Measurements from ENCODE around the gene MLKL.
"Not testable (repeated sequence)": the region's sequence is repeated elsewhere in the genome, so short reads cannot be mapped to it uniquely, and the experiment has no call there.

Gene MLKL

DNA sequence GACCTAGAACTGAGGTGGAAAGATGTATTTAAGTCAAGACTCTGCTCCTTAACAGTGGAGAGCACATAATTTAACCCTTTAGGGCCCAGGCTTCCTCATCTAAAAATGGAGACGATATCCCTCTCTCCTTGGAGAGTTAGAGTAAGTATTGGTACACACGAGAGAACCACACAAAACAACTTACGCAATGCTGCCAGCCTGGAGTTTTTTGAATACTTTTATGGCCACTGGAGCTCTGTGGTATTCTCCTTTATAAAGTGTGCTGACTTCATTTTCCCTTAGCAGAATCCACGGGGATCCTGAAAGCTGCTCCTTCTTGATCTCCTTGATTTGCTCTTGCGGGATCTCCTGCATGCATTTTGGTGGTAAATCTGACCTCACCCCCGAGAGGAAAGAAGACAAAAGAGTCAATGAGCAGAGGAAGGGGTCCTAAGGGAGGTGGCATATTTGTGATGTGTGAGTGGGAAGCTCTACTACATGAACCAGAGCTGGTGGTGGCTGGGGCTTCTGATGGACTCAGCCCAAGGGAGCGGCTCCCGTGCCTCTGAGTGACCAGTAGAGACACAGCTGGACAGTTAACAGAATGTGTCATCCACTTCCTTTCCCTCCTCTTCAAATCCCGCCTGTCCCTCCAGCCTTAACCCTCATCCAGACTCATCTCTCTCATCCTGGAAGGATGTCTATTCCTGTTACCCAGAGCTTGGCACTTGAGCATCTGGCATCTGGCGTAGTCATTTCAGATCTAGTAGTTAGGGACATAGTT, 9.4 kb downstream of the MLKL start:
- no peak overlapping the region for H3K4me3 Mint-ChIP-seq
- no peak overlapping the region for H3K27ac Mint-ChIP-seq

DNA sequence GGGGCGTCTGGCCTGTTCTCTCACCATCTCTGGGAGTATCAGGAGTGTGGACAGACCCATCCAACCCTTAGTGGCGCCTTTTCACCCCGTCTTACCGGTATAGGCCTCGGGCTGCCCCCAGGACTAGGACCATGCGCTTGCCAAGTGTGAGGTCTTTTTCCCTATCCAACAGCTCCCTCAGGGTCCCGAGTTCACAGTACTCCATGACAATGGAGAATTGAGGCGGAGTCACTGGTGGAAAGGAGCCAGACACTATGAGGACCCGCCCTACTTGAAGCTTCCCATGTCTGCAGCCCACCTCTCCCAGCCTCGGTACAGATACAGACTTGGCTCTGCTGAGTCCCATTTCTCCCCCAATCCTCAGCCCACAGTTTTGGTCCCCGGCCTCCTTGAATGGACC, 18.1 kb downstream of the MLKL start:
- H3K27ac Mint-ChIP-seq, result peak overlapping the region; percentile 35

More for the DNA sequence above, 9.4 kb downstream of the MLKL start:
- Mint-ChIP-seq H3K9me3 (no peaks in the 10 kb centered on the region), H3K4me1 (peaks cover 43% of the 10 kb centered on the region), H3K27me3 (no peaks in the 10 kb centered on the region), H3K36me3 (peaks cover 32% of the 10 kb centered on the region)

DNA sequence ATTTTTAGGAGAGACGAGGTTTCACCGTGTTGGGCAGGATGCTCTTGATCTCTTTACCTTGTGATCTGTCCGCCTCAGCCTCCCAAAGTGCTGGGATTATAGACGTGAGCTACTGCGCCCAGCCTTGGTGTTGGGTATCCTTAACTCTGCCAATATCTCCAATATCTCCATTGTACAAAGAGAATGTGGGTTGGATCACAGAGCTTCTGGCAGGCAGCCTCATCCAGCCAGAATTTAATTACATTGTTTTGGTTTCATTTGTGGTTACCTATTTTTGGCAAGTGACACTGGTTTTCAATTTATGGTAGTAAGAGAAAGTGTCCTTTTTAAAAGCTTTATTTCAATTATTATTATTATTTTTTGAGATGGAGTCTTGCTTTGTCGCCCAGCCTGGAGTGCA, 20.0 kb downstream of the MLKL start:
- no peak overlapping the region for H3K27ac Mint-ChIP-seq
- no peaks in the 10 kb centered on the region for H3K9me3 Mint-ChIP-seq
- peaks cover 3% of the 10 kb centered on the region for H3K4me1 Mint-ChIP-seq
- no peak overlapping the region for H3K4me3 Mint-ChIP-seq
- H3K27me3 Mint-ChIP-seq, result no peaks in the 10 kb centered on the region
- H3K36me3 Mint-ChIP-seq, result peaks cover 16% of the 10 kb centered on the region

More for the DNA sequence above, 18.1 kb downstream of the MLKL start:
- H3K9me3 Mint-ChIP-seq, result no peaks in the 10 kb centered on the region
- H3K4me1 Mint-ChIP-seq, result peaks cover 3% of the 10 kb centered on the region
- H3K27me3 Mint-ChIP-seq, result no peaks in the 10 kb centered on the region
- H3K36me3 Mint-ChIP-seq, result peaks cover 14% of the 10 kb centered on the region
- no peak overlapping the region for H3K4me3 Mint-ChIP-seq

DNA sequence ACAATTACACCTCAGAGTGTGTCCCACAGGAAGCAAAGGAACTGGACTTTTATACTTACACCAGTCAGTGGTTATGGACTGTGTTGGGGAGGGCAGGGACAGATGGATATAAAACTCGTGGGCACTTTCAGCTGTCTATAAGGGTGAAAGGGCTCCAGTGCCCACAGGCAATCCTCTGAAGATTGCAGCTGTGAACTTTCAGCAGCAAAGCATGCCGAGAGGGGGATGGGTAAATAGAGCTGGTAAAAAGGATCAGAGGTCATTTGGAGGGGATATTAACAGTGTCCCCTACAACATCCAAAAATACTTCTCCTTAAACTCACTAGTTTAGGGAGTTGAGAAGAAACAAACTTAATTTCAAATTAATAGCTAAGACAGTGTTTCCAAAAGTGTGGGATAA, 20.7 kb downstream of the MLKL start:
- H3K27me3 Mint-ChIP-seq, result no peaks in the 10 kb centered on the region

DNA sequence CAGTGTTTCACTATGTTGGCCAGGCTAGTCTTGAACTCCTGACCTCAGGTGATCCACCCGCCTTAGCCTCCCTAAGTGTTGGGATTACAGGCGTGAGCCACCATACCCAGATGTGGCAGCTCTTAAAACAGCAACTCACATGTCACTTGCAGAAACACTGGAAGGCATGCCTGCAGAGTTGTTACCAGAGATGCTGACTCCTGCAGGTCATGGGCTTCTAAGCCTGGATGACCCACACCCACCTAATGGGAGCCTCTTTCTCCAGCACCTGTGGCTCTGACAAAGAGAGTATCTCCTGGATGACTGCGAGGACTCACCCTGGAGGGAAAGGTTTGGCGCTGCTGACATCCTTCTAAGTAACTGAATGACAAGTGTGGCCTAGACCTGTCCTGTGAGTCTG, 22.8 kb downstream of the MLKL start:
- H3K4me3 Mint-ChIP-seq, result no peak overlapping the region
- H3K4me1 Mint-ChIP-seq, result no peaks in the 10 kb centered on the region
- H3K9me3 Mint-ChIP-seq, result no peaks in the 10 kb centered on the region
- peaks cover 15% of the 10 kb centered on the region for H3K36me3 Mint-ChIP-seq
- H3K27ac Mint-ChIP-seq, result no peak overlapping the region
- no peaks in the 10 kb centered on the region for H3K27me3 Mint-ChIP-seq

More for the DNA sequence above, 20.7 kb downstream of the MLKL start:
- Mint-ChIP-seq H3K4me1 (peaks cover 3% of the 10 kb centered on the region), H3K4me3 (no peak overlapping the region), H3K9me3 (no peaks in the 10 kb centered on the region), H3K27ac (no peak overlapping the region), H3K36me3 (peaks cover 16% of the 10 kb centered on the region)

DNA sequence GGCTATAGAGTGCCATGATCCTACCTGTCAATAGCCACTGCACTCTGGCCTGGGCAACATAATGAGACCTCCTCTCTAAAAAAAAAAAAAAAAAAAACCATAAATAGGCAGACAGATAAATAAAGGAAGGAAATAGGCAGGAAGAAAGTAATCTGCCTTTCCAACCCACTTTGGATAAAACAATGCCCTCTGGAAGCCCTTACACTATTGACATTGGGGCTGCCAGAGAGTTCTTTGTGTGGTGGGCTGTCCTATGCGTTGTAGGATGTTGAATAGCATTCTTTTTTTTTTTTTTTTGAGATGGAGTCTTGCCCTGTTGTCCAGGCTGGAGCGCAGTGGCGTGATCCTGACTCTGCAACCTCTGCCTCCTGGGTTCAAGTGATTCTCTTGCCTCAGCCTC, 26.8 kb downstream of the MLKL start:
- no peaks in the 10 kb centered on the region for H3K4me1 Mint-ChIP-seq
- no peak overlapping the region for H3K4me3 Mint-ChIP-seq
- H3K36me3 Mint-ChIP-seq, result peaks cover 22% of the 10 kb centered on the region
- H3K27ac Mint-ChIP-seq, result peak overlapping the region; percentile 9
- no peaks in the 10 kb centered on the region for H3K27me3 Mint-ChIP-seq
- no peaks in the 10 kb centered on the region for H3K9me3 Mint-ChIP-seq

DNA sequence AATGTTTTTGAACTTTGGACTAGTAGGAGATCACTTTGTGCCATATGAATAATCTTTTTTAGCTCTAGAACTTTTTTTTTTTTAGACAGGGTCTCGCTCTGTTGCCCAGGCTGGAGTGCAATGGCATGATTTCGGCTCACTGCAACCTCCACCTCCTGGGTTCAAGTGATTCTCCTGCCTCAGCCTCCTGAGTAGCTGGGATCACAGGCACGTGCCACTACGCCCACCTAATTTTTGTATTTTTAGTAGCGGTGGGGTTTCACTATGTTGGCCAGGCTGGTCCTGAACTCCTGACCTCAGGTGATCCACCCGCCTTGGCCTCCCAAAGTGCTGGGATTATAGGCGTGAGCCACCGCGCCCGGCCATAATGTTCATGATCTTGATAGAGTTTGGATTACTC, 31.8 kb downstream of the MLKL start:
- peaks cover 23% of the 10 kb centered on the region for H3K4me1 Mint-ChIP-seq

DNA sequence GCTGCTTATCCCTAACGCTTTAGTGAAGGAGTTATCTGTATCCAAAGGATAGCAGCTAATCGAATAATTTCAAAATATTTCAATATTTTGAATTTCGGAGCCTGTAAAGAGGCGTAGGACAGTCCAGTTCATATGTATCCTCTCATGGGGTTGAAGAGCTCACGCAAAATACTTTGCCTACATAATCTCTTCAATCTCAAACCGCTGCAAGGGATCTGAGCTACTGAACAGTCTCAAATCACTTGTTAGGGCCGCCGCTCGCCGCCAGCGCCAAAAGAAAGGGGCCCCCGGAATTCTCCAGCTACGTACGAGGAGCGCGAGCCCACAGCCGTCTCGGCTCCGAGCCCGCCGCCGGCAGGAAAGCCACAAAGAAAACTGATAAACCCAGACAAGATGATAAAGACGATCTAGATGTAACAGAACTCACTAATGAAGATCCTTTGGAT, 33.4 kb downstream of the MLKL start:
- Mint-ChIP-seq H3K4me3 (peak overlapping the region; percentile 90), H3K27me3 (no peaks in the 10 kb centered on the region), H3K9me3 (no peaks in the 10 kb centered on the region), H3K4me1 (peaks cover 39% of the 10 kb centered on the region), H3K36me3 (peaks cover 20% of the 10 kb centered on the region), H3K27ac (peak overlapping the region; percentile 97)

More for the DNA sequence above, 31.8 kb downstream of the MLKL start:
- not testable (repeated sequence) for H3K9me3 Mint-ChIP-seq, H3K27me3 Mint-ChIP-seq, H3K4me3 Mint-ChIP-seq, H3K27ac Mint-ChIP-seq
- H3K36me3 Mint-ChIP-seq, result peaks cover 15% of the 10 kb centered on the region

DNA sequence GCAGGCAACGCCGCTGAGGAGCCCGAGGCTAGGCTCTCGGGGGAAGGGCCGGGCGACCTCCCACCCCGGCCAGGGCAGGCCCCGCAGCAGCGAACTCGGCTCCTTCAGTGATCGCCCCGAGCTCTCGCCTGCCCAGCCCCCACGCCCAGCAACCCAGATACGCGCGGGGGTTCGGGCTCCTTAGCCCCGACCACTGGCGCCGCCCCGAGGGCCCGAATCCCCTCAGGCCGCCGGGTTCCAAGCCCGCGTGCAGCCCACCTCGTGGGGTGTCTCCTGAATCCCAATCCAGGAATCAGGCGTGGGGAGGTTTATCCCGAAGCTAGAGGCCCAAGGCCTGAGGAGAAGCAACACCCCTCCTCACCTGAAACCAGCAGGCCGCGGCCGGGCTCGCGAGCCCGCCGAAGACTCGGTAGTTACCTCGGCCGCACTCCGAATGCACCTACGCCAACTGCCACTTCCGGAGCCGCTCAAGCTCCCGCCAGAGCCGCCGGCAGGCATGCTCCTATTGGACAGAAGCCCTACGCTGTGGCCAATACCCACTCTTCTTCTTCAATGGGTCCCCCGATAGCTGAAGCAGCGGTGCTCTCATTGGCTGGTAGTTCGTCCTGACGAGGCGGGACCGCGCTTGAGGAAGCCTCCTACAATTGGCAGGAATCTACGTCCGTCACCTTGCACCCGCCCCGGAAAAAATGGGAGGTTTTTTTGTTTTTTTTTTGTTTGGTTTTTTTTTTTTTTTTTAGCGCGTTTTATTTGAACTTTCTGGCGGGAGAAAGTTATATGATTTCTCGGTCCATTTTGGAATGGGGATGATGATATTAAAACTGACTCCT, 34.0 kb downstream of the MLKL start, which contains the start of gene RFWD3:
RFWD3 (minus strand) TSS at position 453 of the 830 bp plus-strand sequence. CDS start 5,428 bp downstream, outside the sequence.
- H3K4me3 Mint-ChIP-seq, result peak within 1 kb of the TSS; percentile 90
- no peaks in the 10 kb centered on the region for H3K9me3 Mint-ChIP-seq
- H3K27me3 Mint-ChIP-seq, result no peaks in the 10 kb centered on the region
- peak within 1 kb of the TSS; percentile 97 for H3K27ac Mint-ChIP-seq
- peaks cover 14% of the 10 kb centered on the region for H3K36me3 Mint-ChIP-seq
- H3K4me1 Mint-ChIP-seq, result peaks cover 45% of the 10 kb centered on the region

DNA sequence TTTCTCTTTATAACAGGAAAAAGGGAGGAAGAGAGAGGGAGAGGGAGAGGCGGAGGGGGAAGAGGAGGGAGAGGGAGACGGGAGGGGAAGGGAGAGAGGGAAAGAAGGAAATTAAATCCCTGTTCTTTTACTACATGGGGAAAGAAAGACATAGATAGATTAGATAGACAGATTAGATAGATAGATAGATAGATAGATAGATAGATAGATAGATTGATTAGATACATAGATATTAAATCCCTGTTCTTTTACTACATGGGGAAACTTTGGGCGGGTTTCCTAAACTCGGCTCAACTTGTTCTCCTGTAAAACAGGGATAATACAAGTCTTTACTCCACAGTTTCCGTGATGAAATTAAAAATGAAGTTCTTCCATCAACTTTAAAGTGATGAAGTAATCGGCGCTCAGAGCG, 34.6 kb downstream of the MLKL start:
- no peaks in the 10 kb centered on the region for H3K27me3 Mint-ChIP-seq
- H3K4me1 Mint-ChIP-seq, result peaks cover 50% of the 10 kb centered on the region
- no peaks in the 10 kb centered on the region for H3K9me3 Mint-ChIP-seq
- H3K27ac Mint-ChIP-seq, result peak overlapping the region; percentile 8
- peak overlapping the region; percentile 90 for H3K4me3 Mint-ChIP-seq
- peaks cover 13% of the 10 kb centered on the region for H3K36me3 Mint-ChIP-seq

DNA sequence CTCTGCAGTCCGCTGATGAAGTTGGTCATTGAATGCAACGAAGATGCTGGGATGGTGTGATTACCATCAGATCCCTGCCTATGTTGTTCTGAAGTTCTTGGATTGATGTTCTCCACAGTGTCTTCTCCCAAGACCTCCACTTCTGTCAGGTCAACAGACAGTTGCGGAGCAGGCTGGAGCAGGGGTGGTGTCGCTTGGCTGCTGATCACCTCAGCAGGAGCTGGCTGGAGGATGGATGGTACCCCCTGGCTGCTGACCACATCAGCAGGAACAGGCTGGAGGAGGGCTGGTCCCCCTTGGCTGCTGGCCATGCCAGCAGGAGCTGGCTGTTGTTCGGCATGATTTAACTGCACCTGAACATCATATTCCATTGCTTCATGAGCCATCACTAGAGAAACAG, 39.6 kb downstream of the MLKL start:
- Mint-ChIP-seq H3K4me1 (peaks cover 84% of the 10 kb centered on the region), H3K36me3 (peaks cover 19% of the 10 kb centered on the region), H3K9me3 (no peaks in the 10 kb centered on the region), H3K27ac (no peak overlapping the region), H3K27me3 (no peaks in the 10 kb centered on the region), H3K4me3 (no peak overlapping the region)

DNA sequence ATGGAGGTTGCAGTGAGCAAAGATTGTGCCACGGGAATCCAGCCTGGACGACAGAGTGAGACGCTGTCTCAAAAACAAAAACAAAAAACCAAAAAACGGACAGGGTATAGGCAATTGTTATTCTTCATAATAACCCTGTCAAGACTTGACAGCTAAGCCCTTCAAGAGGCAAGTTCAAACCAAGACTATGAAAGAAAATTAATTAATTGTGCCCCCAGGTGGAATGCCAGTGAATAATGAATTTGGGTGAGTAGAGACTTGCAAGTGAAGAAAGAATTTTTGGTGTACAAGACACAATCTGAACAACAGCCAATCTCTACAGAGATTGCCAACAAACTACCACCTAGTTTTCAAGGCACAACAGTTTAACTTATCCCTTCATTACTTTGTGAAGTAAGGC, 40.3 kb downstream of the MLKL start:
- Mint-ChIP-seq H3K9me3 (no peaks in the 10 kb centered on the region), H3K27ac (no peak overlapping the region), H3K4me1 (peaks cover 89% of the 10 kb centered on the region), H3K36me3 (peaks cover 21% of the 10 kb centered on the region), H3K27me3 (no peaks in the 10 kb centered on the region), H3K4me3 (no peak overlapping the region)

DNA sequence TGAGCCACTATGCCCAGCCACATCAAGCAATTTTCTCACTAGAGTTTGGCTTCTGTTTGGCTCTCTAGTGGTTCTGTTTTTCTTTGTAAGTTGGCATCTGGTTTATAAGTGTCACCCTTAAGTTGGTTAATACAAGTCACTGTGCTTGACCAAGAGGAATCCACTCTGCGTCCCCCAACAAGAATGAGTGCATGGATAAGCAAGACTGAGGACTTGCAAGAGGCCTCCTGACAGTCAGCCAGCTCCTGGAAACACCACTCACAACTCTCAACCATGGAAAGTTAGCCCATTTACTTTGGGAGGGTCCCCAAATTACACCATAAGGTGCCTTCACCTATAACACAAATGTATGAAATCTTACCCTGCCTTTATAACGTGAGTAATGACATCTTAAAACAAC, 41.6 kb downstream of the MLKL start:
- no peaks in the 10 kb centered on the region for H3K9me3 Mint-ChIP-seq
- no peak overlapping the region for H3K27ac Mint-ChIP-seq
- H3K27me3 Mint-ChIP-seq, result no peaks in the 10 kb centered on the region
- H3K4me1 Mint-ChIP-seq, result peaks cover 94% of the 10 kb centered on the region
- peak overlapping the region; percentile 31 for H3K4me3 Mint-ChIP-seq
- H3K36me3 Mint-ChIP-seq, result peaks cover 23% of the 10 kb centered on the region

DNA sequence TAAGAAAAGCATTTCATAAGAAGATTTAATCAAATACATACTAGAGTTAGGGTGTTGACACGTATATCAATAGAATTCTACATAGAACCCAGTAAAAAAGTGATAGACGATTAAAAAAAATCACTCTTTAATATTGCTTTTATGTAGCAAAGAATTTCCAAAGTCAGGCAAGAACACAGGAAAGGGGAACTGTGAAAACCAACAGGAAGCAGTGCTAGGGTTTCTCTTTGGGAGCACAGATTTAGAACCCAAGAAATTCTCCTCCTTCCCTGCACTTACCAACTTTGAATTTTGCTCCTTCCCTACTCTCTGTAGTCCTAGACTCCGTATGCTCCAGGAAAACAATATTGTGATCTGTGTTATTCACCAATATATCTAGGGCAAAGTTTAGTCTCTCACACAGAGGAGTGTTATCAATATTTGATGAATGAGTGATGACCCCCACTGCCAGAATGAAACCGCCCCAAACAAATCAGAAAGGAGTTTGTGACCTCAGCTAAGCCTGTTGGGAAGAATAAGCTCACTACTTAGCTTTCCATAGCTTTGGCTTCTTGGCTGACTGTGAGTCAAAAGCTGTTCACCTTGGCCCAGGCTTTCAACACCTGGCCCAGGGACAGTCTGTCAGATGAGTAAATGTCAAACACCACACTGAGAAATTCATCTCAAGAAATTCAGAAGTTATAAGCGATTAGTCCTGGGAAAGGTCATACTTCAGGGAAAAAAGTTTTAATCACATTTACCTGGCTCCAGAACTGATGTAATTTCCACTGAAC, 42.6 kb downstream of the MLKL start:
- Mint-ChIP-seq H3K4me3 (peak overlapping the region; percentile 31), H3K27ac (no peak overlapping the region), H3K4me1 (peaks cover 88% of the 10 kb centered on the region)

DNA sequence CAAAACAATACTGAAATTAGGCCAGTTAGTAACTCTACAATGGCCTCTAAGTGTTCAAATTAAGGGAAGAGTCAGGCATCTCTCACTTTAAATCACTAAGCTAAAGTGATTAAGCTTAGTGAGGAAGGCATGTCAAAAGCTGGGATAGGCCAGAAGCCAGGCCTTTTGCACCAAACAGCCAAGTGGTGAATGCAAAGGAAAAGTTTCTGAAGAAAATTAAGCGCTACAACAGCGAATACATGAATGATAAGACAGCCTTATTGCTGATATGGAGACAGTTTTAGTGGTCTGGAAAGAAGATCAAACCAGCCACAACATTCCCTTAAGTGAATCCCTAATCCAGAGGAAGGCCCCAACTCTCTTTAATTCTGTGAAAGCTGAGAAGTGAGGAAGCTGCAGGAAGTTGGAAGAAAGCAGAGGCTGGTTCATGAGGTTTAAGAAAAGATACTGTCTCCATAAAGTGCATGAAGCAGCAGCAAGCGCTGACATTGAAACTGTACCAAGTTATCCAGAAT, 46.1 kb downstream of the MLKL start:
- H3K4me3 Mint-ChIP-seq, result no peak overlapping the region
- peaks cover 15% of the 10 kb centered on the region for H3K36me3 Mint-ChIP-seq
- peak overlapping the region; percentile 59 for H3K27ac Mint-ChIP-seq
- no peaks in the 10 kb centered on the region for H3K9me3 Mint-ChIP-seq
- H3K27me3 Mint-ChIP-seq, result no peaks in the 10 kb centered on the region
- peaks cover 66% of the 10 kb centered on the region for H3K4me1 Mint-ChIP-seq

More for the DNA sequence above, 42.6 kb downstream of the MLKL start:
- Mint-ChIP-seq H3K27me3 (no peaks in the 10 kb centered on the region), H3K36me3 (peaks cover 17% of the 10 kb centered on the region), H3K9me3 (no peaks in the 10 kb centered on the region)

Measured in activated naive CD4-positive, alpha-beta T cell treated with anti-CD3 and anti-CD28 coated beads, Interleukin-2, amount 50 U/mL, for 24 hours (primary cell).